ENCODE results near the gene TAS1R2. TPM values are rescaled to one million over a fixed set of nuclear protein-coding genes. Genes with fewer than 3 reads are reported as not detected.
A peak's percentile ranks its signal among the peaks of the same experiment; 100 is the strongest.

Gene TAS1R2
- total and polyA plus RNA-seq, 9 of the 15 experiments (the other 6 are each of a cell fraction or from before 2014, with no cell fraction given) = not detected

GRCh38 chr1:18854331-18855025 is 5.0 kb downstream of the TAS1R2 start (continued):
- TF ChIP-seq FOSL1 (tag; conservative IDR thresholded peaks at IDR 0.05) = no peak
- no peak for TF ChIP-seq GMEB1 (CRISPR knock-in tag; IDR thresholded peaks at IDR 0.05)
- 0 out of 2 replicates have a peak, but pooled peaks have one; percentile 11 for TF ChIP-seq ZNF431 (CRISPR knock-in tag; IDR thresholded peaks at IDR 0.05)
- peak; percentile 33 for TF ChIP-seq C11orf30 (IDR thresholded peaks at IDR 0.05; ENCODE audit: low read depth)
- TF ChIP-seq MGA (IDR thresholded peaks at IDR 0.05) = peak; percentile 44
- no peak for TF ChIP-seq RAD51 (IDR thresholded peaks at IDR 0.05; ENCODE audit: borderline replicate concordance, low read depth)
- TF ChIP-seq MTA2 (IDR thresholded peaks at IDR 0.05; ENCODE audit: low read depth) = no peak
- no peak for TF ChIP-seq CEBPZ (IDR thresholded peaks at IDR 0.05; ENCODE audit: borderline replicate concordance, low read depth, low read length)
- no peak for TF ChIP-seq FOXA1 (IDR thresholded peaks at IDR 0.05; ENCODE audit: borderline replicate concordance)
